K562 (cell line): ENCODE results near the gene ROR2. TPM values are rescaled to one million over a fixed set of nuclear protein-coding genes. Genes with fewer than 3 reads are reported as not detected.
A peak's percentile ranks its signal among the peaks of the same experiment; 100 is the strongest.

Experiments
- CEBPG ChIP-seq, 3 experiments: fragments of 200-800 bp in 1 of 3; sonication (Bioruptor generic) in 1 of 3; sonication (generic) in 1 of 3; formaldehyde crosslinking in 1 of 3; IDR thresholded peaks in 2 of 3; conservative IDR thresholded peaks in 1 of 3; 2 replicates each; pipeline versions ENCODE4 v1.6.1 to v1.8.0; 2016 to 2022; ENCODE audit warnings: missing compliant biosample characterization in 2 of 3, missing genetic modification characterization in 2 of 3, mild to moderate bottlenecking in 1 of 3, missing genetic modification reagents in 1 of 3
- DPF2 ChIP-seq: fragments of 450-650 bp; IDR thresholded peaks from 2 replicates; pipeline ENCODE4 v1.6.1; 2016
- LEF1 ChIP-seq: fragments of 450-650 bp; IDR thresholded peaks from 2 replicates; pipeline ENCODE4 v1.6.1; 2016; ENCODE audit warnings: mild to moderate bottlenecking
- MEIS2 ChIP-seq: fragments of 450-650 bp; IDR thresholded peaks from 2 replicates; pipeline ENCODE4 v1.6.1; 2014; ENCODE audit warnings: mild to moderate bottlenecking; ENCODE audit not compliant: partially characterized antibody
- NR2C2 ChIP-seq, 2 experiments: fragments of 200-800 bp in 1 of 2; sonication (Bioruptor generic) in 1 of 2; sonication (generic) in 1 of 2; formaldehyde crosslinking in 1 of 2; IDR thresholded peaks; 2 replicates each; pipeline versions ENCODE4 v1.6.1 to v1.8.0; 2016 to 2022; ENCODE audit warnings: mild to moderate bottlenecking in 1 of 2, missing compliant biosample characterization in 1 of 2, missing genetic modification characterization in 1 of 2, missing genetic modification reagents in 1 of 2
- SOX6 ChIP-seq: fragments of 450-650 bp; IDR thresholded peaks from 2 replicates; pipeline ENCODE4 v1.6.1; 2014; ENCODE audit warnings: mild to moderate bottlenecking
- TAL1 ChIP-seq: fragments of 450-650 bp; IDR thresholded peaks from 2 replicates; pipeline ENCODE4 v1.6.1; 2016; ENCODE audit warnings: mild to moderate bottlenecking
- TBL1XR1 ChIP-seq, 2 experiments: IDR thresholded peaks; 2 replicates each; pipeline ENCODE4 v1.6.1; 2012; ENCODE audit warnings: improper control_type of control experiment in 2 of 2, low read length in 2 of 2, mild to moderate bottlenecking in 1 of 2
- TEAD4 ChIP-seq, 2 experiments: sonication (generic) in 1 of 2; formaldehyde crosslinking in 1 of 2; IDR thresholded peaks; 2 replicates each; pipeline versions ENCODE4 v1.6.1 to v1.8.0; 2012 to 2022; ENCODE audit warnings: borderline replicate concordance in 1 of 2, inconsistent platforms in 1 of 2, low read length in 1 of 2, mild to moderate bottlenecking in 1 of 2, missing genetic modification reagents in 1 of 2
- ZNF766 ChIP-seq: fragments of 200-800 bp; sonication (Bioruptor generic); conservative IDR thresholded peaks from 2 replicates; pipeline ENCODE4 v1.6.1; 2016; ENCODE audit warnings: missing genetic modification characterization, missing compliant biosample characterization
- polyA plus RNA-seq, 8 experiments: library from polyadenylated mRNA; depleted of rRNA in 4 of 8; stranded (reverse) in 5 of 8; unstranded in 3 of 8; fragments of >200 nt; fragmentation: Nextera tagmentation in 2 of 8; fragmentation: Illumina TruSeq in 1 of 8; extraction: Ambion mirVana in 2 of 8; extraction: Trizol in 1 of 8; gene quantifications; 2 replicates each; pipeline versions ENCODE4 v1.2.1 to v1.2.3, GENCODE V29; 2011 to 2014; ENCODE audit warnings: inconsistent platforms in 1 of 8, missing spikeins in 1 of 8
- total RNA-seq, 7 experiments: library from RNA; depleted of rRNA in 6 of 7; stranded (reverse); fragments of >200 nt in 6 of 7; fragmentation: Illumina TruSeq in 2 of 7; extraction: Trizol in 2 of 7; gene quantifications; 2 replicates each; pipeline versions ENCODE4 v1.2.1 to v1.2.3, GENCODE V29; 2011 to 2021; ENCODE audit warnings: low replicate concordance in 1 of 7
- TF ChIP-seq, protein P1 (sequence below): fragments of 250-450 bp; sonication (Bioruptor Pico); IDR thresholded peaks from 2 replicates; pipeline ENCODE4 v1.4.0; 2020
- TF ChIP-seq, protein P2 (sequence below), 2 experiments: fragments of 450-650 bp; IDR thresholded peaks; 2 replicates each; pipeline ENCODE4 v1.6.1; 2016; ENCODE audit warnings: mild to moderate bottlenecking in 2 of 2, borderline replicate concordance in 1 of 2, low read depth in 1 of 2, moderate library complexity in 1 of 2

Gene ROR2
- total and polyA plus RNA-seq, 9 of the 15 experiments (the other 6 are each of a cell fraction or from before 2014, with no cell fraction given), result 5.6 to 33.8 (median 15.3) TPM

GRCh38 chr9:91515074-91515687 lies 434.8 kb downstream of the ROR2 start (continued):
- no peak for TF ChIP-seq CEBPG (CRISPR knock-in tag; IDR thresholded peaks at IDR 0.05)
- TF ChIP-seq CEBPG (tag; conservative IDR thresholded peaks at IDR 0.05 in 1 of 2, IDR thresholded peaks at IDR 0.05 in 1 of 2), result peak; percentile 57 to 79
- TF ChIP-seq ZNF766 (CRISPR knock-in tag), result 0 out of 2 replicates have a peak, but pooled peaks have one; percentile 32
- peak; percentile 76 for TF ChIP-seq LEF1
- peak; percentile 56; the same call in 1 of the 2 replicates for TF ChIP-seq TEAD4 (IDR thresholded peaks at IDR 0.05; ENCODE audit: low read length)
- TF ChIP-seq TEAD4 (CRISPR knock-in tag; IDR thresholded peaks at IDR 0.05; ENCODE audit: borderline replicate concordance), result no peak
- TF ChIP-seq NR2C2 (CRISPR knock-in tag; IDR thresholded peaks at IDR 0.05), result no peak
- TF ChIP-seq NR2C2 (tag; IDR thresholded peaks at IDR 0.05), result peak; percentile 18; the same call in 1 of the 2 replicates
- TF ChIP-seq, protein P1, sequence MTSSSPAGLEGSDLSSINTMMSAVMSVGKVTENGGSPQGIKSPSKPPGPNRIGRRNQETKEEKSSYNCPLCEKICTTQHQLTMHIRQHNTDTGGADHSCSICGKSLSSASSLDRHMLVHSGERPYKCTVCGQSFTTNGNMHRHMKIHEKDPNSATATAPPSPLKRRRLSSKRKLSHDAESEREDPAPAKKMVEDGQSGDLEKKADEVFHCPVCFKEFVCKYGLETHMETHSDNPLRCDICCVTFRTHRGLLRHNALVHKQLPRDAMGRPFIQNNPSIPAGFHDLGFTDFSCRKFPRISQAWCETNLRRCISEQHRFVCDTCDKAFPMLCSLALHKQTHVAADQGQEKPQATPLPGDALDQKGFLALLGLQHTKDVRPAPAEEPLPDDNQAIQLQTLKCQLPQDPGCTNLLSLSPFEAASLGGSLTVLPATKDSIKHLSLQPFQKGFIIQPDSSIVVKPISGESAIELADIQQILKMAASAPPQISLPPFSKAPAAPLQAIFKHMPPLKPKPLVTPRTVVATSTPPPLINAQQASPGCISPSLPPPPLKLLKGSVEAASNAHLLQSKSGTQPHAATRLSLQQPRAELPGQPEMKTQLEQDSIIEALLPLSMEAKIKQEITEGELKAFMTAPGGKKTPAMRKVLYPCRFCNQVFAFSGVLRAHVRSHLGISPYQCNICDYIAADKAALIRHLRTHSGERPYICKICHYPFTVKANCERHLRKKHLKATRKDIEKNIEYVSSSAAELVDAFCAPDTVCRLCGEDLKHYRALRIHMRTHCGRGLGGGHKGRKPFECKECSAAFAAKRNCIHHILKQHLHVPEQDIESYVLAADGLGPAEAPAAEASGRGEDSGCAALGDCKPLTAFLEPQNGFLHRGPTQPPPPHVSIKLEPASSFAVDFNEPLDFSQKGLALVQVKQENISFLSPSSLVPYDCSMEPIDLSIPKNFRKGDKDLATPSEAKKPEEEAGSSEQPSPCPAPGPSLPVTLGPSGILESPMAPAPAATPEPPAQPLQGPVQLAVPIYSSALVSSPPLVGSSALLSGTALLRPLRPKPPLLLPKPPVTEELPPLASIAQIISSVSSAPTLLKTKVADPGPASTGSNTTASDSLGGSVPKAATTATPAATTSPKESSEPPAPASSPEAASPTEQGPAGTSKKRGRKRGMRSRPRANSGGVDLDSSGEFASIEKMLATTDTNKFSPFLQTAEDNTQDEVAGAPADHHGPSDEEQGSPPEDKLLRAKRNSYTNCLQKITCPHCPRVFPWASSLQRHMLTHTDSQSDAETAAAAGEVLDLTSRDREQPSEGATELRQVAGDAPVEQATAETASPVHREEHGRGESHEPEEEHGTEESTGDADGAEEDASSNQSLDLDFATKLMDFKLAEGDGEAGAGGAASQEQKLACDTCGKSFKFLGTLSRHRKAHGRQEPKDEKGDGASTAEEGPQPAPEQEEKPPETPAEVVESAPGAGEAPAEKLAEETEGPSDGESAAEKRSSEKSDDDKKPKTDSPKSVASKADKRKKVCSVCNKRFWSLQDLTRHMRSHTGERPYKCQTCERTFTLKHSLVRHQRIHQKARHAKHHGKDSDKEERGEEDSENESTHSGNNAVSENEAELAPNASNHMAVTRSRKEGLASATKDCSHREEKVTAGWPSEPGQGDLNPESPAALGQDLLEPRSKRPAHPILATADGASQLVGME, result no peak
- TF ChIP-seq SOX6, result peak; percentile 42
- TF ChIP-seq DPF2, result peak; percentile 70; the same call in 1 of the 2 replicates
- TF ChIP-seq TBL1XR1 (IDR thresholded peaks at IDR 0.05; ENCODE audit: low read length in 2 of 2), result 0 out of 4 replicates have a peak, but pooled peaks of 1 of the 2 experiments have one; percentile 13
- TF ChIP-seq TAL1, result peak; percentile 32
- TF ChIP-seq, protein P2, sequence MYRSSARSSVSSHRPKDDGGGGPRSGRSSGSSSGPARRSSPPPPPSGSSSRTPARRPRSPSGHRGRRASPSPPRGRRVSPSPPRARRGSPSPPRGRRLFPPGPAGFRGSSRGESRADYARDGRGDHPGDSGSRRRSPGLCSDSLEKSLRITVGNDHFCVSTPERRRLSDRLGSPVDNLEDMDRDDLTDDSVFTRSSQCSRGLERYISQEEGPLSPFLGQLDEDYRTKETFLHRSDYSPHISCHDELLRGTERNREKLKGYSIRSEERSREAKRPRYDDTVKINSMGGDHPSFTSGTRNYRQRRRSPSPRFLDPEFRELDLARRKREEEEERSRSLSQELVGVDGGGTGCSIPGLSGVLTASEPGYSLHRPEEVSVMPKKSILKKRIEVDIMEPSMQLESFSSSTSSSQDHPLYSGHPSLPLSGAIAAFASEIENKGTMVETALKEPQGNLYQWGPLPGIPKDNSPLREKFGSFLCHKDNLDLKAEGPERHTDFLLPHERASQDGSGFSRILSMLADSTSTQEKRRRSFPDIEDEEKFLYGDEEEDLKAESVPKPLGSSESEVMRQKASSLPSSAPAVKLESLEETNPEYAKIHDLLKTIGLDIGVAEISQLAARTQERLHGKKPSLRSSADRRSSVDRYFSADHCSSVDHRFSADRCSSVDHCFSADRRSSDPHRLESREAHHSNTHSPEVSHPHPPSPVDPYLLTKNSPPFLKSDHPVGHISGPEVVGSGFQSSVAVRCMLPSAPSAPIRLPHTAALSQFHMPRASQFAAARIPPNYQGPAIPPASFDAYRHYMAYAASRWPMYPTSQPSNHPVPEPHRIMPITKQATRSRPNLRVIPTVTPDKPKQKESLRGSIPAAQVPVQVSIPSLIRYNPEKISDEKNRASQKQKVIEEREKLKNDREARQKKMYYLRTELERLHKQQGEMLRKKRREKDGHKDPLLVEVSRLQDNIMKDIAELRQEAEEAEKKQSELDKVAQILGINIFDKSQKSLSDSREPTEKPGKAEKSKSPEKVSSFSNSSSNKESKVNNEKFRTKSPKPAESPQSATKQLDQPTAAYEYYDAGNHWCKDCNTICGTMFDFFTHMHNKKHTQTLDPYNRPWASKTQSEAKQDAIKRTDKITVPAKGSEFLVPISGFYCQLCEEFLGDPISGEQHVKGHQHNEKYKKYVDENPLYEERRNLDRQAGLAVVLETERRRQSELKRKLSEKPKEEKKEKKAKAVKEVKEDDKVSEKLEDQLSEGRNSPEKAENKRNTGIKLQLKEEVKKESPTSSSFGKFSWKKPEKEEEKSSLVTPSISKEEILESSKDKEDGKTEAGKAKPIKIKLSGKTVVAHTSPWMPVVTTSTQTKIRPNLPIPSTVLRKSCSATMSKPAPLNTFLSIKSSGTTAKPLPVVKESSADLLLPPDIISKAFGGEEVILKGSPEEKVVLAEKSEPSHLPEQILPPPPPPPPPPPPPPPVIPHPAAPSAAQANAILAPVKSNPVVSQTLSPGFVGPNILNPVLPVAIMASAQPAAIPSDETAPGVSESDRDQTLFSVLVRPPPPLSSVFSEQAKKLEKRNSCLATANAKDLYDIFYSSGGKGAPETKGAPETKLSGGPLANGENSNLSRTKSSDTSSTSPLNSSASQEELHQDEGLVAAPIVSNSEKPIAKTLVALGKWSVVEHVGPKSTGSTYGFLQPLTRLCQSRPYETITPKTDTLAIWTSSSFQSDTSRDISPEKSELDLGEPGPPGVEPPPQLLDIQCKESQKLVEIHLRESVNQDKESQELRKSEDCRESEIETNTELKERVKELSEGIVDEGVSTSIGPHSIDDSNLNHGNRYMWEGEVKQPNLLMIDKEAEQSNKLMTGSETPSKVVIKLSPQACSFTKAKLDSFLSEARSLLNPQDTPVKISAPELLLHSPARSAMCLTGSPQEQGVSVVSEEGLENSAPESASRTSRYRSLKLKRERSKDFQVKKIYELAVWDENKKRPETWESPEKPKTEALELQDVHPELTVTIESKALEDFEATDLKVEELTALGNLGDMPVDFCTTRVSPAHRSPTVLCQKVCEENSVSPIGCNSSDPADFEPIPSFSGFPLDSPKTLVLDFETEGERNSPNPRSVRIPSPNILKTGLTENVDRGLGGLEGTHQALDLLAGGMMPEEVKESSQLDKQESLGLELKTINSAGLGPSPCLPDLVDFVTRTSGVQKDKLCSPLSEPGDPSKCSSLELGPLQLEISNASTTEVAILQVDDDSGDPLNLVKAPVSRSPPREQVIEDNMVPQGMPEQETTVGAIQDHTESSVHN (IDR thresholded peaks at IDR 0.05; ENCODE audit: borderline replicate concordance in 1 of 2, low read depth in 1 of 2), result peak in 1 of 2 experiments; percentile 93; a peak in 2 of 4 replicates
- TF ChIP-seq MEIS2, result peak; percentile 60
